Stomach (tissue), 9 donors: ENCODE results near the gene RAPGEF1. TPM values are rescaled to one million over a fixed set of nuclear protein-coding genes. Genes with fewer than 3 reads are reported as not detected.

Experiments
- DNase-seq, 2 donors: peaks; one replicate each; pipeline versions ENCODE4 v3.0.0 to v3.0.0-alpha.2; 2013 to 2019
- H3K27ac ChIP-seq, 5 donors: fragments of 200-600 bp in 4 of 5; sonication (generic) in 4 of 5; one replicate each; pipeline ENCODE4 v1.5.1; 2013 to 2019; ENCODE audit warnings: mild to moderate bottlenecking in 1 of 5, moderate library complexity in 1 of 5
- H3K27me3 ChIP-seq, 3 donors: fragments of 200-600 bp; sonication (generic); one replicate each; pipeline ENCODE4 v1.5.1; 2017 to 2019; ENCODE audit warnings: mixed run types in 1 of 3
- H3K36me3 ChIP-seq, 4 donors: fragments of 200-600 bp; sonication (generic); 1 replicate in 3 of 4; 2 replicates in 1 of 4; pipeline ENCODE4 v1.5.1; 2016 to 2019
- H3K4me1 ChIP-seq, 4 donors: fragments of 200-600 bp; sonication (generic); one replicate each; pipeline ENCODE4 v1.5.1; 2016 to 2019
- H3K4me3 ChIP-seq, 4 donors: fragments of 200-600 bp; sonication (generic) in 3 of 4; one replicate each; pipeline ENCODE4 v1.5.1; 2016 to 2019; ENCODE audit warnings: mild to moderate bottlenecking in 1 of 4
- H3K9me3 ChIP-seq, 4 donors: fragments of 200-600 bp; sonication (generic); one replicate each; pipeline ENCODE4 v1.5.1; 2016 to 2019
- EP300 ChIP-seq: sonication (generic); formaldehyde crosslinking; IDR thresholded peaks from one replicate; pipeline ENCODE4 v1.6.1; 2017; ENCODE audit warnings: antibody characterized with exemption
- POLR2A ChIP-seq, 4 donors: fragments of 450-650 bp; IDR thresholded peaks; one replicate each; pipeline ENCODE4 v1.6.1; 2016; ENCODE audit warnings: antibody characterized with exemption in 4 of 4, control low read depth in 2 of 4, mild to moderate bottlenecking in 1 of 4, moderate library complexity in 1 of 4
- POLR2AphosphoS5 ChIP-seq, 3 donors: sonication (generic); formaldehyde crosslinking; IDR thresholded peaks; one replicate each; pipeline ENCODE4 v1.6.1; 2016; ENCODE audit warnings: antibody characterized with exemption in 3 of 3
- WGBS, 5 donors: extraction: QIAGEN DNeasy Blood & Tissue Kit in 3 of 5; methylation state at CpG; one replicate each; pipeline versions ENCODE4 v1.1.5 to v1.1.7; 2013 to 2018; 5-methylcytosine and 5-hydroxymethylcytosine counted together
- intact Hi-C: fragments of 100-400 bp; cut with DNase I; formaldehyde crosslinking; loops from one replicate; pipeline ENCODE4 v1.15.1; 2023; ENCODE audit warnings: low total_unique reads
- polyA plus RNA-seq, 3 donors: library from polyadenylated mRNA; stranded (reverse); fragments of 200-250 nt; gene quantifications; one replicate each; pipeline ENCODE4 v1.2.3, GENCODE V29; 2013
- total RNA-seq, 5 donors: library from RNA; depleted of rRNA; stranded (reverse); fragments of >200 nt; gene quantifications; one replicate each; pipeline versions ENCODE4 v1.1.0 to v1.2.3, GENCODE V29; 2014 to 2016
- TF ChIP-seq, protein P1 (sequence below), 7 experiments: fragments of 450-650 bp in 4 of 7; fragments of 200-600 bp in 3 of 7; sonication (generic) in 3 of 7; IDR thresholded peaks; one replicate each; pipeline ENCODE4 v1.5.1; 2016 to 2019; ENCODE audit warnings: antibody characterized with exemption in 7 of 7, control low read depth in 2 of 7, mild to moderate bottlenecking in 1 of 7
- donor health status: healthy with polysubstance abuse.
- donor health status: Bipolar disorder and iron deficiency.
- donor health status: healthy.

The RAPGEF1 gene
- total and polyA plus RNA-seq, 8 donors = 8.4 to 84.6 (median 45.1) TPM

DNA sequence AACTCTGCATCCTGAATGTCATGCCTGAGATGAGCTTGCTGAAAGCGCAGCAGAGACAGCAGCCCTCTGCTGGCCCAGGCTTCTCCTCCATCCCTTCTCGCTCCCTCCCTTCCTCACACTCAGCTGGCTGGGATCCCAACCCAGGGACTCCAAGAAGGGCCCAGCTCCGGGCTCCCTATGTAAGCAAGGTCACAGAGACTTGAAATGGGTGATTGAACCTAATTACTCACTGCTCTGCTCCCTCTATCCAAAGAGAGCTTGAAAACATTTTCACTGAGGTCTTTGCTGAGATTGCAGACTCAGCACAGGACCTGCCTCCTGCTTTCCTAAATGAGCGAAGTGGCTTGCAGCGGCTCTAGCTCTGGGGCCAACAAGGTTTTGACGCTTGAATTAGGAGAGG, 42.8 kb downstream of the RAPGEF1 start:
- intact Hi-C loops = no loop called here
- no peak overlapping the region for H3K4me3 ChIP-seq
- no peaks in the 10 kb centered on the region for H3K27me3 ChIP-seq
- H3K27ac ChIP-seq = peak overlapping the region in 4 of 5 donors; percentile 41 to 84 (median 54)
- H3K9me3 ChIP-seq = no peaks in the 10 kb centered on the region
- TF ChIP-seq, protein P1, sequence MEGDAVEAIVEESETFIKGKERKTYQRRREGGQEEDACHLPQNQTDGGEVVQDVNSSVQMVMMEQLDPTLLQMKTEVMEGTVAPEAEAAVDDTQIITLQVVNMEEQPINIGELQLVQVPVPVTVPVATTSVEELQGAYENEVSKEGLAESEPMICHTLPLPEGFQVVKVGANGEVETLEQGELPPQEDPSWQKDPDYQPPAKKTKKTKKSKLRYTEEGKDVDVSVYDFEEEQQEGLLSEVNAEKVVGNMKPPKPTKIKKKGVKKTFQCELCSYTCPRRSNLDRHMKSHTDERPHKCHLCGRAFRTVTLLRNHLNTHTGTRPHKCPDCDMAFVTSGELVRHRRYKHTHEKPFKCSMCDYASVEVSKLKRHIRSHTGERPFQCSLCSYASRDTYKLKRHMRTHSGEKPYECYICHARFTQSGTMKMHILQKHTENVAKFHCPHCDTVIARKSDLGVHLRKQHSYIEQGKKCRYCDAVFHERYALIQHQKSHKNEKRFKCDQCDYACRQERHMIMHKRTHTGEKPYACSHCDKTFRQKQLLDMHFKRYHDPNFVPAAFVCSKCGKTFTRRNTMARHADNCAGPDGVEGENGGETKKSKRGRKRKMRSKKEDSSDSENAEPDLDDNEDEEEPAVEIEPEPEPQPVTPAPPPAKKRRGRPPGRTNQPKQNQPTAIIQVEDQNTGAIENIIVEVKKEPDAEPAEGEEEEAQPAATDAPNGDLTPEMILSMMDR (IDR thresholded peaks at IDR 0.05) = no peak
- no peak for TF ChIP-seq EP300
- peaks cover 38 to 88% (median 64%) of the 10 kb centered on the region in 4 donors for H3K4me1 ChIP-seq
- peak; percentile 61 to 76 for DNase-seq
- WGBS, 5 donors = 43 to 60% (median 52%) methylated on average over 6 of the region's 6 CpGs
- no peaks in the 10 kb centered on the region for H3K36me3 ChIP-seq

DNA sequence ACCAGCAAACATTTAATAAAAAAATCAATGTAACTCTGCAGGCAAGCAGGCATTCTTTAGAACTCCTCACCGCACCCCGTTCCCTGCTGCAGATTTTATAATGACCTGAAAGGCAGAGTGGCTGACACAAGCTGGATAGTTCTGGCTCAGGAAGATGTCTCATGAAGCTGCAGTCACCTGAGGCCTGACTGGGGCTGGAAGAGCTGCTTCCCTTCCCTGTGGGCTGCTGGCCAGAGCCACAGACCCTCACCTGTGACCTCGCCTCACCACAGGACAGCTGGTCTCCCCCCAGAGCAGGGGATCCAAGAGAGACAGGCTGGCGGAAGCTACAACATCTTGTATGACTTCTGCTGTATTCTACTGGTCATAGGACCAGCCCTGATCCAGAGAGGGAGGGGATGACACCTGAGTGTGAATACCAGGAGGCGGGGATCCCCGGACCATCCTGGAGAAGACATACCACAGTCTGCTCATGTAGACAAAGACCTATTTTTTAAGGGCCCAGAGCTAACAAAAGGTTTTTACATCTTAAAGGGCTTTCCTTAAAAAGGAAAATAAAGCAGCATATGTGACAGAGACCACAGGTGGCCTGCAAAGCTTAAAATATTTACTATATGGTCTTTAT, 43.9 kb downstream of the RAPGEF1 start:
- Histone ChIP-seq H3K9me3 (no peaks in the 10 kb centered on the region), H3K27me3 (no peaks in the 10 kb centered on the region), H3K36me3 (no peaks in the 10 kb centered on the region), H3K27ac (no peak overlapping the region), H3K4me3 (no peak overlapping the region), H3K4me1 (peaks cover 41 to 90% (median 69%) of the 10 kb centered on the region in 4 donors)
- 94 to 99% (median 97%) methylated on average over 6 of the region's 6 CpGs for WGBS, 5 donors
- intact Hi-C loops = no loop called here
- TF ChIP-seq POLR2A (IDR thresholded peaks at IDR 0.05) = no peak
- TF ChIP-seq, protein P1 (IDR thresholded peaks at IDR 0.05) = no peak
- TF ChIP-seq POLR2AphosphoS5 (IDR thresholded peaks at IDR 0.05) = no peak
- no peak for TF ChIP-seq EP300
- DNase-seq = no peak

DNA sequence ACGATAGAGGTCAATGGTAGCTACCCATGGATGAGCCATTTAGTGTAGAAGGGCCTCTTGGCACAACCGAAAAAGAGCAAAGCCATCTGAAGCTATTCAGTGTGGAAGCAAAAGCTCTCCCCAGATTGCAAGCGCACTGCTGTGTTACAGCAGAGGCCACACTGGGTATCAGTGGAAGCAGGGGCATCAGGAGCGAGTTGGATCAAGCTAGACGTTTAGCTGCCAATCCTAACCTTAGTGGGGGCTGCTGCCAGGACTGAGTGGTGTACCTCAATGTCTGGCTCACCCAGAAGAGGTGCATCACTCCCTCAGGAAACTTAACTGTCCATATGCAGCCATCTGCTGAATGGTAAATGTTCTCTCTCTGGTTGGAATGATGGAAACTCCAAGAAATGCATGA, 44.5 kb downstream of the RAPGEF1 start:
- intact Hi-C loops = no loop called here
- H3K4me1 ChIP-seq = peaks cover 41 to 89% (median 69%) of the 10 kb centered on the region in 4 donors
- H3K4me3 ChIP-seq = no peak overlapping the region
- no peaks in the 10 kb centered on the region for H3K27me3 ChIP-seq
- H3K27ac ChIP-seq = no peak overlapping the region
- H3K9me3 ChIP-seq = no peaks in the 10 kb centered on the region
- TF ChIP-seq, protein P1 (IDR thresholded peaks at IDR 0.05) = no peak
- TF ChIP-seq POLR2A (IDR thresholded peaks at IDR 0.05) (no peak), POLR2AphosphoS5 (IDR thresholded peaks at IDR 0.05) (no peak), EP300 (no peak)
- whole genome bisulfite sequencing, 5 donors = 80 to 94% (median 93%) methylated on average over 5 of the region's 5 CpGs
- DNase-seq = no peak
- H3K36me3 ChIP-seq = no peaks in the 10 kb centered on the region

DNA sequence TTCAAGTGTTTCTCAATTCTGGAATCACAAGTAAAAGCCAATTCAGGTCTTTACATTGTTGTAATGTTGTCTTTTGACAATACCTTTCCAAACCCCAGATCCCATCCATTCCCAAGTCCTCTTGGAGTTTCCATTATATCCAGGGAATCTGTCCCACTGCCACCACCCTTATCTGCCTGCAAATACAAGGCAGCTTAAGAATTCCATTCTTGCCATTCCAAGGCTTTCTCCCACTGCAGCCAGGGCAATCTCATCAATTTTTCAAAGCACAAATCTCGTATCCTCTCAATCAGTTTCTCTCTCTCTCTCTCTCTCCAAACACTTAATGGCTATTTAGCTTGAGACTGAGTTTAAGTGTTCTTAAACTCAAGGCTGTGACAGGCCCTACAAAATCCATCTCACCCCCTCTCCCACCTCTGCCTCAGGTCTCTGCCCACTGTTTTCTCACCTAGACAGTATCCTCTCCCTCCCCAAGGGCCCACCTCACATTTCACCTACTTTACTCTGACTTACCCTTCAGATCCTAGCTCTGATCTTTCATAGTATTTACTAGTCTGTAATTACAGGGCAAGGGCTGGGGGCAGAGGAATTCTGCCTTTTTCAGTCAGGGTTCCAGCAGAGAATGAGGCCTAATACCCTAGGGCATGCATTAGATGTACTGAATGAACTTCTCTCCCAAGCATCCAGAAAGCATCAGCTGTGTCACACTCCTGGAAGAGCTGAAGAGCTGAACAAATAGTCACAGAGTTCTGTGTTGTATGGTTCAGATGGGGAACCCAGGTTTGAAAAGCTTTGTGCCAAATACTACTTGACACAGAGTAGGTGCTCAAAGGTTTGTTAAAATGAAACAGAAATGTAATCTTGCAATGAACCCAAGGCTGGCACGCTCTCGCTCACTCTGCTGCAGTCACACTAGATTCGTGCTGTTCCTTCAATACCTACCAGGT, 46.0 kb downstream of the RAPGEF1 start:
- no peak overlapping the region for H3K4me3 ChIP-seq
- intact Hi-C loops = no loop called here
- DNase-seq = no peak
- H3K4me1 ChIP-seq = peaks cover 41 to 89% (median 63%) of the 10 kb centered on the region in 4 donors
- no peaks in the 10 kb centered on the region for H3K9me3 ChIP-seq
- no peaks in the 10 kb centered on the region for H3K36me3 ChIP-seq
- no peaks in the 10 kb centered on the region for H3K27me3 ChIP-seq
- H3K27ac ChIP-seq = no peak overlapping the region
- TF ChIP-seq EP300 (no peak), POLR2A (IDR thresholded peaks at IDR 0.05) (no peak), POLR2AphosphoS5 (IDR thresholded peaks at IDR 0.05) (no peak)
- TF ChIP-seq, protein P1 (IDR thresholded peaks at IDR 0.05) = no peak
- 69 to 90% (median 87%) methylated on average over 4 of the region's 4 CpGs for WGBS, 5 donors
